Measurements from ENCODE around the gene MDH1B.
"Not testable (repeated sequence)": the region's sequence is repeated elsewhere in the genome, so short reads cannot be mapped to it uniquely, and the experiment has no call there.

MDH1B gene

DNA sequence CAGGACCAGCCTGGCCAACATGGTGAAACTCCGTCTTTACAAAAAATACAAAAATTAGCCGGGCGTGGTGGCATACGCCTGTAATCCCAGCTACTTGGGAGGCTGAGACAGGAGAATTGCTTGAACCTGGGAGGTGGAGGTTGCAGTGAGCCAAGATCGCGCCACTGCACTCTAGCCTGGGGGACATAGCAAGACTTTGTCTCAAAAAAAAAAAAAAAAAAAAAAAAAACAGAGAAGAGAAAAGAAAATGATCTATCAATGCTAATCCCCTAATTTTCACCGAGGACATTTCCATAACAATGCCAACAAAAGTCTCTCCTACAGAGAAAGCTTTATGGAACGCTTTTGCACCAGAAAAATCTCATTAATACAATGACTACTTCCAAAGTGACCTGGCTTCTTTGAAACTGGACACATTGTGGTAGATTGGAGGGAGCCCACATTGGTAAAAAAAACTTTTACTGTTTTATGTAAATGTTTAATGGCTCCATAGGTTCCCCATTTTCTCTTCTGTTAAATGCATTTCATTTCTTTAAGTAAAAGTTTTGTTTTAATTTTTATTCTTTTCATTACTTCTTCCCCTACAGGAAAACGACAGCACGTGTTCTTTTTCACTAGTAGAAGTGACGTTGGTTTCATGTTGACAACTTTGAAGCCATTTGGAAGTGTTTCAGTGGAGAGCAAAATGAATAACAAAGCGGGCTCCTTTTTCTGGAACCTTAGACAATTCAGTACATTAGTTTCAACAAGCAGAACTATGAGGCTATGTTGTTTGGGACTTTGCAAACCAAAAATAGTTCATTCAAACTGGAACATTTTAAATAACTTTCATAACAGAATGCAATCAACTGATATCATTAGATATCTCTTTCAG lies 1.2 kb upstream of the MDH1B start:
- no peak for DNase-seq

DNA sequence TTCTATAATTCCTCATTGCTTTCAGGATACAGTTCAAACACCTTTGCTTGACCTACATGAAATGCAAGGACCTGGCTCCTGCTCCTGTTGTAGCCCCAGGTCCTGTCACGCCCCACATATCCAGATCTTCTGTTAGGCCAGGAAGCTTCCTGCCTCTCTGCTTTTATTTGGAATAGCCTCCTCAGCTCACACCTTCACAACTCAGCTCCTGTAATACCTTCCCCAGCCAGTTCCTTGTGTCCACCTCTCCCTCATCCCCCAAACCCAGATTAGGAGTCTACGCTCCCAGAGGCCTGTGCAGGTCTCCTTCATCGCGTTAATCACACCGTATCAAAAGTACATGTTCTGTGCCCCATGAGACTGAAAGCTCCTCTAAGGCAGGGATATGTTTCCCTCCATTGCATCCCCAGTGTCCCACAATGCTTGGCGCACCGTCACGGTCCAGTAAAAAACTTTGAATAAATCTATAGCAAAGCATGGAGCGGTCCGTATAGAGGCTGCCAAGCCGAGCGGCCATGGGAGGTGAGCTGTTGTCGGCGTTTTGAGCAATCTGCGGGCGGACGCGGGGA lies 371 bp downstream of the MDH1B start:
- DNase-seq = peak; percentile 13

DNA sequence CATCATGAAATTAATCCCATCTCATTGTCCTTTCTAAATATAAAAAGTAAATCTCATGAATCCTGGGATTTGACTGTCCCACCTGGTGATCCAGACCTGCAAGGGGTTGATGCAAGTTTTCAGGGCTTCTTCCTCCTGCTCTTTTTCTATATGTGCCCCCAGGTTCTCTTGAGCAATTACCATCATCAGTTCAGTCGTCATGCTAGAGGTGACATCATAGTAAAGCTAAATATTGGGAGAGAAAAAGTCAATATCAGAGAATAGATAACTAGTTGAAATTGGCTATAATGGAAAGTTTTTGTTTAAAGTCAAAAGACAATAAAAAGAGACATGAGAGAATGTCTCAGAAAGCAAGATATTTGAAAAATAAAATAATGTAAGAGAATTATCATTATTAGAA lies 8.3 kb downstream of the MDH1B start:
- DNase-seq = no peak

DNA sequence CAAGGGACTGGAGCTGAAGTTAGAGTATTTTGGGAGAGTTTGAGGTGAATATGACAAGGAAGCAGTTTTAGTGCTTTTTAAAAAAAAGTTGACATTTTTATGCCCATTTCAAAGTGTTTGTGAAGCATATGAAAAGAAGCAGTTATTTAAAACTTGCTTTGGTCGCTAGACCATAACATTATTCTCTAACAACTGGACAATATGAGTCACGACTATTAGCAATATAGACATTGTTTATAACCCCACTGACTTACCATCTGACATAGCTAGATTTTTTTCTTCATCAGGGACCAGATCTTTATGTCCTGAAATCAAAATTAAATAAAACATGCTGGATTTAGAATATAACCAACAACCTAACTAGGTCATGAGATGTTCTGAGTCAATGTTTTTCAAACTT lies 24.3 kb downstream of the MDH1B start:
- no peak for DNase-seq

DNA sequence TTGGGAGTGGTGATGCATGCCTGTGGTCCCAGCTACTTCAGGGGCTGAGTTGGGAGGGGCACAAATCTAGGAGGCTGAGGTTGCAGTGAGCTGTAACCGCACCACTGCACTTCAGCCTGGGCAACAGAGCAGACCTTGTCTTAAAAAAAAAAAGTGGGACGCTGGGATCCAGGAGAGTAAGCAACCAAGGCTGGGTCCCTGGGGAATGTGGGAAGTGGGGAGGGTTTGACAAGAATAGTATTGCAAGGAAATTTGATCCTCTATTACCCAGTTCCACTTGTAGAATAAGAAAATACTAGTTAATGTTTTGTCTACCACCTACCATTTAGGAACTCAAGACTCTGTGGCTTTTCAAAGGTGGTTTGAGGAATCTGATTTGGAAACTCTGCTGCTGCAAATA lies 25.9 kb downstream of the MDH1B start:
- DNase-seq = no peak

DNA sequence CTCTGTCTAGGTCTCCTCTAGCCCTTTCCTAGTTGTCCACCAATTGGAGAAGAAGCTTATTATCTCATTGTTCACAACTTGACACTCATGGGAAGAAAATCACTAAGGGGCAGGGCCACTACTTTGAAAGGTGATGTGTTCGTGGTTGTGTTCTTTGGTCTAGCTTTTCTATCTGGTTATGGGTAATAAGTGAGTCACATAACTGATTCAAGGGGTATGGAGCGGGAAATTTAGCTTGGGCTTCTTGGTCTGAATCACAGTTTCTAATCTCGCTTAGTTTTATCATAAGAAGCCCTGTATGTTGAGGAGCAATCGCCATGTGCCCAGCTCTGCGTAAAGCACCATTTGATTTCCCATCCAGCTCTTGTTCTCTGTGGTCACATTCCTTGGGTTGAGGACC lies 28.2 kb downstream of the MDH1B start:
- DNase-seq = no peak

DNA sequence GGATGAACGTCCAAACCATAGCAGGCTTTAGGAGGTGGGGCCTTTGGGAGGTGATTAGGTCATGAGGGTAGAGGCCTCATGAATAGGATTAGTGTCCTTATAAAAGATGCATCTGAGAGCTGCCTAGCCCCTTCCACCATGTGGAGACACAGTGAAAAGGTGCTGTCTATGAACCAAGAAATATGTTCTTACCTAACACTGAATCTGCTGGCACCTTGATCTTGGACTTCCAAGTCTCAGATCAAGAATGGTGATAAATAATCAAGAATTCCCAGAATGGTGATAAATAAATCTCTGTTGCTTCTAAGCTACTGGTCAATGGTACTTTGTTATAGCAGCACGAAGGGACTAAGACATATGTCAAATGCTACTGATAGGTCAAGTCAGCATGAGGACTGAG lies 31.8 kb downstream of the MDH1B start:
- DNase-seq = no peak

DNA sequence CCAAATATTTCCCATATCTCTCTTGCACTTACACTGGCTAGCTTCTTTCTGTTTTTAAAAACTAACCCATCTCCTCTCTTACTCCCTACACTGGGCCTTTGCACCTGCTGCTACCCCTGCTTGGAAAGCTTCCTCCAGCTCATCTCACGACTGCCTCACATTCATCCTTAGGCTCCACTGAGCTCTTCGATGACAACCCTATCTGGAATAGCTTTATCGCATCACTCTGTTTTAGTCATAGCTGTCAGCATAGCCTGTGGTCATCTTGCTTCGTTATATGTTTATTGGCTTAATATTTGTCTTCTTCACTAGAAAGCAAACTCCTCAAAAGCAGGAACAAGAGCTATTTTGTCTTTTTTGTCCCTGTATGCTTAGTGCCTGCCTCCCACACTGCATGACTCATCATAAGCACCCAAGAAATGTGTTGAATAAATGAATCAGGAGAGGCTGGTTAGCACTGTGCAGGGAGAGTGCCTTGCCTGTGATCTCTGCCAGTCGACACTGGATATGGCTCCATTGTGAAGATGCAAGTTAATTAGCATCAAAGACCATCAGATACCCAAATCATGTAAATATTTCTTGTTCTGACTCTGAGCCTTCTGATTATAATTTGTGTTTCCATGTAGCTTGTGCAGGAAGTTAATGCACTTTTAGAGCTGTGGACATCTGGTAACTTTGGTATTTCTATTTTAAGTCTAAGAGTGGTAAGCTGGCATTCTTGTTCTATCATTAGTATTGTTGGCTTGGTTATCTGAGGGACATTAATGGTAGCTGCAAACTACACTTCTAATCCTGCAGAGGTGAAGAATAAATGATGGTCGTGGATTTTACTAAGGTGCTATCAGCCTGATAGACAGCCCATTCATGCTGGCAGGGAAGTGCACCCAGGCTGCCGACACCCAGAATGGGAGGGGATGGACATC lies 36.6 kb downstream of the MDH1B start:
- no peak for DNase-seq

DNA sequence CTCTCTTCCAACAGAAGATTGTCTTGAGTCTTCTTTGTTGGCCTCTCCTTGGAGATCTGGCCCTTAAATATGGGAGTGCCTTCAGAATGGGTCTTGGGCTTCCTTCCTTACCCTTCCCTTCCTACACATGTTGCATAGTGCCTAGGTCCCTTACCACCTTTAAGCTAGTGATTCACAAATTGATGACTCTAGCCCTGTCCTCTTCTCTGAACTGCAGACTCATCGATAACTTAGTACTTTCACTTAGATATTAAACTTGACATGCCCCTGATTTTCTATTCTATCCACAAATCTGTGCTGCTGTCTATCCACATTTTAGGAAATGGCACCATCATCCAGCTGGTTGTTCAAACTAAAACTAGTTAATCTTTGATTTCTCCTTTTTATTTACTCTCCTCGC lies 37.8 kb downstream of the MDH1B start:
- no peak for DNase-seq

DNA sequence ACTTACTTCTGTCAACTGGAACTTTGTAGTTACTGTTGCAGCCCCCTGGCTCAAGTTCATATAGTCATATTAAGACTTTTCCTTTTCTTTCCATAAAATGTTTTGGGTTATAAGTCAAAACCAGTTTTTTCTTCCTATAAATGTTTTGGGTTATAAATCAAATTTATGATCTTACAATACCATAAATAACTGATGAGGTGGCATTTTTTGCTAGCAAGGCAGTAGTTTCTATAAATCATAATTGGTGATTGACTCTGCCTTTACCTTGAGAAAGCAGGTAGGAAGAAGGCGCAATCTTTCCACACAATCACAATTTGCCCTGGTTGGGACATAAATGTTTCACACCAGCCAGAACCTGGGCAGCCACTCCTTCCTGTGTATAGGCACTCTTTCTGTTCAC lies 41.8 kb downstream of the MDH1B start:
- DNase-seq = no peak

DNA sequence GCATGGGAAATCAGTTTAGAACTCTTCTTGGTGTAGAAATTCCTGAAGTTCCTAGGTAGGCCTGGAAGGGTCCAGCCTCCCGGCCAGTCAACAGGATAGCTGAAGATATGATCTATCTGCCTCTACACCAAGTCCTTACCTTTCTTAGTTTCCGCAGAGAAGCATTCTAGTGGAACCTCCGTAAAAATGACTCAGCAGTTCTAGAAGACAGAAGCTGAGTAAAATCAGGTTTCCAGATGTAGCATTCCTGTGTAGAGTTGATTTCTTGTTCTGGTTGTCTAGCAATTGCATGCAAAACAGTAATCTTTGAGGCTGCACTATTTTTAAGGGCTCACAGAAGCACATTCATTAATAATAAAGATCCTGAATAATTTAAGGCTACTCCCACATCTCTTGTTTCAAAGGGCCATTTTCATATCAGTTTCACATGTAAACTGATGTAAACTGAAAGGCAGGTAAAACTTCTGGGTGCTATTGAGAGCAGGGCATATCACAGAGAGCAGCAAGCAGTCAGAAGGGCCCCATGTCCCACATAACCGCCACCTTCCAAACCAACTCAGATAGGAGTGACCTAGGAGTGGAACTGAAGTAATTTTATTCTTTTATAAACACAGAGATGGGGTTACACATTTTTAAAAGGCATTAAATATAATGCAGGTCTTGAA lies 43.7 kb downstream of the MDH1B start:
- DNase-seq = no peak

DNA sequence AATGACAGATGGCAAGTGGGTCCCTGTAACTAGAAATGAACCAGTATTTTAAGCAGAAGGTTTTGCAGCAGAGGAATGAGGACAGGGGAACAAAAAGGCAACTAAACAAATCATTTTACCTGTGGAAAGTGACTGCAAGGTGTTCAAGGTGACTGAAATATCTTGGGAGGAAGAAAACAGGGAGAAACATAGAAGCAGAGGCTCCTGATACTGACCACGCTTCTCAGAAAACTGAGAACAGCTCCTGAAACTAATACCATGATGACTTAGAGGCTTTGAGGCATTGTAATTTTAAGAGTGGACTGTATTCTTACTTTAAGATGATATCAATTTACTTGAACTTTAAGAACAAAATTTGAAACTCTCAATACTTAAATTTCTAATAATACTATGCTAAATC lies 46.8 kb downstream of the MDH1B start, which contains the start of gene DYTN:
Gene DYTN (minus strand): TSS at position 101 of the 400 bp plus-strand sequence. CDS start 117 bp downstream, outside the sequence.
- DNase-seq = no peak

DNA sequence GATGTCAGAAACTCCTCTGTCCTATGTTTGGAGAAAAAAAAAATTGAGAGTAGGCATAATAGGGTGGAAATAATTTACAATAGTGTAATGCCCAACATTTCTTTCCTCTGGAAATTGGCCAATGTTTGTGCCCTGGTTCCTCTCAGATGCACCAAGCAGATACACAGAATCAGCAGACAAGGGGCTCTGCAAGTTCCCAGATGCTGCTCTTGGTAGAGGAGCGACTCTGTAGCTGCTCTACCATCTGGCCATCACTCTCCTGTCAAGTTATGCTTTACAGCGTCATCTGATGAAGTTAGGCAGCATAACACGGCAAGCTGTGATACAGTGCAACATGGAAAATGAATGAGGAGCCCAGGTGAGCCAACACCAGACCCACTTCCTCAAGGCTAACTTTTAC lies 48.5 kb downstream of the MDH1B start:
- DNase-seq = no peak

DNA sequence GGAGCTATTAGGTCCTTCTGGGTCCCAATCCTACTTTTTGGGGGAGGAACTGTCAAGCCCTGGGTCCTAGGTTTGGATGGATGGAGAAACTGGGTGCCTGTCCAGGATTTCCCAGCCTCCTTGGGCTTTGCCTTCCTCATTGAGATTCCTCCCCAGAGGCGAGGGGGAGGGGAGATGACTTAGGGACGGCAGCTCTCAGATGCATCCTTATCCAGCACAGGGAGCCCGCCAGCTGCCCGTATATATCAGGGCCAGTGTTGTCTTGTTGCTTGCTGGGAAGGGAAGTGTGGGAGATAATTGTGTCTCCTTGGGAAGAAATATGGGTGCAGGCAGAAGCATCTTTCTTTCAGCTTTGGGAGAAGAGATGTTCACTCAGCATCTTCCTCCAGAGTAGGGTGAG lies 49.9 kb downstream of the MDH1B start:
- DNase-seq = not testable (repeated sequence)

DNA sequence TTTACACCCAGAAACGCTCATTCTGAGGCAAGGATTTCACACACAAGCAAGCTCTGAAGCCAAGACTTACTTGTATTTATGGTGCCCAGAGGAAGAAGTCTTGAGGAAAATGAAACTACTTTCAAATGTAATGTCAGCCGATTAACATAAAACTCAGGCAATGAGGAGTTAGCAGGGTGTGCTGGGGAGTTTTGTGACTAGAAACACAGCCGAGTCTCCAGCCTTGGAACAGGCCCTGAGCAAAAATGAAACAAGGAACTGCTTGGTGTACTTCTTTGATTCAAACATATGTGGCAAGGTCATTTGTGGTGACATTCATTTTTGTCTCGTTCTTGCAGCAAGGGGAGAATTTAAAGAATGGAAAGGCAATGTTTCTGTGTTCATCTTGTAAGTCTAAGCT lies 51.4 kb downstream of the MDH1B start:
- no peak for DNase-seq

DNA sequence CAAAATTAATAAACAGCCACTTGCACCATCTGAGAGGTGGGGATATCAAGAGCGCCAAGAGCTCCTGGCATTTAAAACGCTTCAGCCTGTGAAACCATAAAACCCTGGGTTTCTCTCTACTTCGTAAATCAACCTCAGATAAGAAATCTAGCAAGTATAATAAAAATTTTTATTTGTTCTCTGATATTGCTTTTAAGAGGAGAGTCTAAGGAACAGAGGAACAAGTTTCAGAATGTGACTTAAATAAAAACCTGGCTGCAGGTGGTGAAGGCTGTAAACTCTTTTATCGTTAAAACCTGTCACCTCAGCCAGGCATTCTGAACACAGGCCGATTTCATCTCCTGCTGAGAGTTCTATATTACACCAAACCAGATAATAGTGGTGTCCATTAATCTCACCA lies 56.8 kb downstream of the MDH1B start:
- no peak for DNase-seq

DNA sequence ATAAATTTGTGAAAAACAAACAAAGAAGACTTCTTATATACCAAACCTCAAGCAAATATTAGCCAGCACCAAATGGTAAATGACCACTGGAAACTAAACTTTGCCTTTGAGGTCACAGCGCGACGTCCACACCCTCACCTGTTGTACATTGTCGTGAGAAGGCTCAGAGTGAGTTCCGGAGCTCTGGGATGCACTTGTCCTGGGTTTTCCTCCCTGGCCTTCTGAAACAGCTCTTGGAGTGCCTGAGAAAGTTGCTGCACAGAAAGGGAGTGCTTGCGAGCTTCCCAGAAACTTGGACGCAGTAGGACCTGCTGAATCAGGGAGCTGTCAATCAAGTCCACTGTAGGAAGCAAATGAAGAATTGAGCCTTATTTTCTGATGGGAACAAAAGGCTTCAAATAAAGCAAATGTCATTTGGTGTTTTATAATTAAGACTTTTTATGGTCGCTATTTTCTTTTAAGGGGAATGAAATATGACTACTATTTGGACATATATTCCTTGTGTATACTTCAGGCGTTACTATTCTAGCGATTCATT lies 57.9 kb downstream of the MDH1B start:
- DNase-seq = no peak

DNA sequence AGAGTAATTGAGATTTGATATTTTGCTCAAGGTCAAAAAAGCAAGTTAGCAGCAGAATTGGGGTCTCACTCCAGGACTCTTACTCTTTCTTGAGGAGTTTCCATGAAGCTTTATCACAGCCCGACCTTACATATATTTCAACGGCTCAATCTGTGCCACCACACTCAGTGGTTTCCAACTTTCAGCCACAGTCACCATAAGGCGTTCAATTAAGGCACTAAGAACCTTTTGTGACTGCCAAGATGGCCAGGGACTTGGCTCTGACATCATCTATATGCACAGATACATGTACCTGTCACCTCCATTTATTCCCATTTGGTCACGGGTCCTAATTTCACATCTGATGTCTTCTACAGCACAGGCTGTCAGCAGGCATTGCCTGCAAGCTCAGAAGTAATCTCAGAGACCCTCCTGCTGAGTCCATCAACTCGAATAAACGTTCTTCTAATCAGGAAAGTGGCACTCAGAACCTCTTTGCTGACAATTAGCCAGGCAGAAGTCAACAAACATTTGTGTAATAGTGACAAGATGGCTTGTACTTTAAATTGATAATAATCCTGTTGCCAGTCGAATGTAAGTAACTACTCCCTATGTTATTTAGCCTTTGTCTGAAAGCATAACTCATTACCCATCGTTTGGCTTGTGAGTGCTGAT lies 63.0 kb downstream of the MDH1B start:
- DNase-seq = peak; percentile 39

DNA sequence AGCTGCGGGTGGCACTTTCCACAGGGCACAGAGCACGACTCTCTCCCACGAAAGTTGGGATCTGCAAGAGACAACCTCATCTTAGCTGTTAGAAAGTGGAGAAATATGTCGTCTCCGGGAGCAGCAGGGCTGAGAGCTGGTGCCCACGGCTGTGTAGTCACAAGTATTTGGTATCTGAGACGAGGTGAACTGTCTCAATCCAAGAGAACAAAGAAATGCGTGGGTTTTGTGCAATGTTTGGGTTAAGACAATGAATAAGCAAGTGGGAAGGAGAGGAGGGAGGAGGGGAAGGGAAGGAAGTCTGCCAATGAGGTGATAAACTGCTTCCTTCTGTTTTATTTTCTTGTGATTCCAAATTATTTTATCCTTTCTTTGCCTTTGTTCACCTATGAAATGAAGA lies 65.0 kb downstream of the MDH1B start:
- no peak for DNase-seq

DNA sequence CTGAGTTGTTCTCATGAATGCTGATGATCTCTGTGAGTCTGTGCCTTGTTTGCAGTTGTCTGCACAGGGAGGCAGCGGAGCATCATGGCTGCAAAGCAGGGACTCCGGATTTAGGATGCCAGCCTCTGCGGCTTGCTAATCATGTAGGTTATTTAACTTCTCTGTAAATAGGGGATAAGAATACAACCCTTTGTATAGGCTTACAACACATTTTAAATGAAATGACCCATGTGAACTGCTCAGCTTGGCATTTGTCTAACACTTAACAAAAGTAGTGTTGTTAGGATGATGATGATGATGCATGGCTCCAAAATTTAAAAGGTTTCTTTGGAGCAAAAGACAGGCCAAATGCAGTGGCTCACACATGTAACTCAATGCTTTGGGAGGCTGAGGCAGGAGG lies 66.3 kb downstream of the MDH1B start:
- no peak for DNase-seq

DNA sequence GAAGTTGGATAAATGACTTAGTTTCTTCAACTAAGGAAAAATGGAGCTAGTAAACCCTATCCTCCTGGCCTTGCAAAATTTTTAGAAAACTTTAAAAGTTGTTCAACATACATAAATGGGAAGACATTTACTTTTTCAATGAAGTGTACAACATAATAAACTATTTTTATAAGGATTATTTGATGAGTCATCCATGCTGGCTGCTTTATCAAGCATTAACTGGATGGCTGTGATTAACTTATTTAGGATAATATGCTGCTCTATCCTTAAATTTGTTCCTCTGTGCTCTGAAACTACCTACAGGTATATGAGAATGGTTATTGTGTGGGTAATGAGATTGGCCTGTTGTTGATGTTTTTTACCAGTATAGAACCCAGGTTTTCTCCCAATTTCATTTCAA lies 68.2 kb downstream of the MDH1B start:
- DNase-seq = no peak
